Left lung (tissue), 10 donors: Measurements from ENCODE around the gene SRGAP2C. TPM values are rescaled to one million over a fixed set of nuclear protein-coding genes. Genes with fewer than 3 reads are reported as not detected.
"Not testable (repeated sequence)": the region's sequence is repeated elsewhere in the genome, so short reads cannot be mapped to it uniquely, and the experiment has no call there.

Experiments
- ATAC-seq: fragments of 200-7000 bp; cut with Tn5 transposase; one replicate; pipeline ENCODE4 v1.9.1; 2020; ENCODE audit warnings: moderate library complexity
- DNase-seq, 4 donors: peaks; one replicate each; pipeline ENCODE4 v3.0.0-alpha.2; 2013 to 2020
- H3K27ac ChIP-seq, 2 donors: fragments of 200-600 bp; sonication (generic) in 1 of 2; one replicate each; pipeline versions ENCODE4 v1.5.0 to v1.8.0; 2020 to 2021
- H3K27me3 ChIP-seq, 2 donors: fragments of 200-600 bp; sonication (generic) in 1 of 2; one replicate each; pipeline versions ENCODE4 v1.5.0 to v1.8.0; 2020 to 2021
- H3K36me3 ChIP-seq, 2 donors: fragments of 200-600 bp; sonication (generic) in 1 of 2; one replicate each; pipeline versions ENCODE4 v1.5.0 to v1.8.0; 2020 to 2021
- H3K4me1 ChIP-seq, 2 donors: fragments of 200-600 bp; one replicate each; pipeline ENCODE4 v1.8.0; 2021
- H3K4me3 ChIP-seq, 2 donors: fragments of 200-600 bp; sonication (generic) in 1 of 2; one replicate each; pipeline versions ENCODE4 v1.5.0 to v1.8.0; 2020 to 2021; ENCODE audit warnings: mild to moderate bottlenecking in 1 of 2
- H3K9me3 ChIP-seq, 2 donors: fragments of 200-600 bp; sonication (generic) in 1 of 2; one replicate each; pipeline versions ENCODE4 v1.5.0 to v1.8.0; 2020 to 2021
- intact Hi-C, 2 donors: fragments of 100-400 bp; cut with DNase I; formaldehyde crosslinking; loops; one replicate each; pipeline versions ENCODE4 v1.11.2 to v1.14.2; 2022
- polyA plus RNA-seq, 6 donors: library from polyadenylated mRNA; unstranded; fragments of 120-200 nt; gene quantifications; one replicate each; pipeline ENCODE4 v1.2.1, GENCODE V29; 2013; ENCODE audit not compliant: insufficient read length in 6 of 6
- total RNA-seq, 2 donors: library from RNA; stranded (reverse); fragmentation: NEBNext Ultra II Directional; extraction: Animal tissue kit (Norgen Biotek cat#: 25700); gene quantifications; one replicate each; pipeline ENCODE4 v1.2.1, GENCODE V29; 2021
- donor health status: DM: no; HTN: yes; CAD: no.
- donor health status: DM: no; HTN: no; CAD: no.

The SRGAP2C gene
- total and polyA plus RNA-seq, 8 donors = 13.9 to 28.1 (median 16.3) TPM

GRCh38 chr1:121346654-121347053 lies 161.9 kb downstream of the SRGAP2C start:
- H3K27me3 ChIP-seq, ATAC-seq, H3K27ac ChIP-seq, DNase-seq, H3K4me3 ChIP-seq, H3K4me1 ChIP-seq, intact Hi-C loops, H3K9me3 ChIP-seq, H3K36me3 ChIP-seq: not testable (repeated sequence)

- H3K27ac ChIP-seq, H3K4me1 ChIP-seq, DNase-seq, H3K4me3 ChIP-seq, intact Hi-C loops, H3K36me3 ChIP-seq, H3K9me3 ChIP-seq, ATAC-seq, H3K27me3 ChIP-seq: not testable (repeated sequence)
These were observed 162.7 kb downstream of the SRGAP2C start for GRCh38 chr1:121347476-121347875.

DNA sequence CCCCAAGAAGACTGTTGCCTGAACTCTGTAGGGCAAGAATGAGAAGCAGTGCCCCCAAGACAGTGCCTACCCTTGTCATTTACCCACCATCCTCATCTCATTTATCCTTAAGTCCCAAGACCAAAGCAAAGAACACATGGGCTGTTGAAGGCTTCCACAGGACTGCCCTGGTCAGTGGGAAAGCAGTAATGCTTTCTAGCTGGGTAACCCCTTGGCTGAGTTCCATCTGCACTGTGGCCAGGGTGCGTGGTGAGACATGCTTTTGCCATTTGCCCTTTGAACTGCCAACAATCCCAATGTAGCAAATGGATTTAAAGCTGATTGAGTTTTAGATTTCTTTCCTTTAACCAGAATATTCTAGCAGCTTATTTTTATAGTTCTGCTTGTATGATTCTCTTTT lies 163.3 kb downstream of the SRGAP2C start:
- H3K9me3 ChIP-seq, H3K4me3 ChIP-seq, DNase-seq, ATAC-seq, intact Hi-C loops, H3K36me3 ChIP-seq, H3K27me3 ChIP-seq, H3K4me1 ChIP-seq, H3K27ac ChIP-seq: not testable (repeated sequence)

- H3K4me1 ChIP-seq, H3K27ac ChIP-seq, H3K9me3 ChIP-seq, H3K27me3 ChIP-seq, intact Hi-C loops, ATAC-seq, H3K36me3 ChIP-seq, H3K4me3 ChIP-seq, DNase-seq: not testable (repeated sequence)
These were observed 164.7 kb downstream of the SRGAP2C start for GRCh38 chr1:121349332-121349967.

DNA sequence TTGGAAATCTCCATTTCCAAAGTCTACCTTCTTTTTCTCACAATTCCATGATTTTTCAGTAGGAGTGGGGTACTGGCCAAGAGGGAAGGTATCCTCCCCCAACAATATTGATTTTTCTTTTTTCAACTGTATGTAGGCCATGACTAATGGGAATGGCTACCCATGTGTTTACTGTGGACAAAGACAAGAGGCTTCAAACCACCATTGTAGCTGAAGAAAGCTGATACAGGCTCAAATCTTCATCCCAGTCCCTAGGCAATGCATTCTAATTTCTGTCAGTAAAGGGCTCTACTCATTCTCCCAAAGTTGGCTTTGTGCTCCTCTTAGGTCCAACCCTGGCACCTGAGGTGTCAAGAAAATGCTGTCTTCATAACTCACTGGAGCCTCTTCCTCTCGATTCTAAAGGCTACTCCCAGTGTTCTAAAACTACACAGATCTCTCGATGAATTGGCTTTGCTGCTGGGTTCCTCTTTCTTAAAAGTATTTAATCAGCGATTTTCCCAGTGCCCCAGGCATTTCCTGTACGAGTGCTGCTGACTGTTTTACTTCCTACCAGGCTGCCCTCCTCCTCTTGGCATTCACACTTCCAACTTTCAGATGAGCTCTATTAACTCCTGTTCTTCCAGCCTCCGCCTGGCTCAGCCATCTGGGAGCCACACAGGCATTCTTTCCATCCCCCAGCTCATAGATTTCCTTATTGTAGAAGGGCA lies 171.1 kb downstream of the SRGAP2C start:
- DNase-seq, H3K36me3 ChIP-seq, H3K27ac ChIP-seq, H3K27me3 ChIP-seq, intact Hi-C loops, H3K4me1 ChIP-seq, H3K4me3 ChIP-seq, H3K9me3 ChIP-seq: not testable (repeated sequence)
- peak; percentile 67 for ATAC-seq

- H3K27me3 ChIP-seq, intact Hi-C loops, H3K4me3 ChIP-seq, DNase-seq, H3K4me1 ChIP-seq, H3K9me3 ChIP-seq, H3K36me3 ChIP-seq, ATAC-seq, H3K27ac ChIP-seq: not testable (repeated sequence)
These were observed 172.0 kb downstream of the SRGAP2C start for GRCh38 chr1:121356819-121357218.

DNA sequence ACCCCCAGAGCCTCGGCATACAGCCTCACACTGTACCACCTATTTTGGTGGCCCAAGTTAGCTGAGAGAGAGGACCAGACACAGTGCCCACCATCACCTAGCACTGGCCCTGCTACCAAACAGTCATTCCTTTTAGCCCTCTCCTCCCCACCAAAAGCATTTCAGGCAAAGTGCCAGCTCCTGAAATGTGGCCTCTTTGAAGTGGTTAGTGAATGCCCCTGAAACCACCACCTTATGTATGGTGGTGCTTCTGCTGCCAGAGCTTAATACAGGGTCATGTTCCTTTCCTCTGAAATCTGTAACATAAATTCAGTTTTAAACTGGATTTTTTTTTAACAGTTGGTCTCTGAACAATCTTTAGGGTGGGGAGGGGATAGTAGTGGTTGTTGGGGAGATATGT lies 175.8 kb downstream of the SRGAP2C start:
- H3K27ac ChIP-seq, H3K4me1 ChIP-seq, H3K9me3 ChIP-seq, intact Hi-C loops, DNase-seq, H3K4me3 ChIP-seq, ATAC-seq, H3K27me3 ChIP-seq, H3K36me3 ChIP-seq: not testable (repeated sequence)

- H3K4me1 ChIP-seq, H3K27ac ChIP-seq, intact Hi-C loops, H3K27me3 ChIP-seq, H3K4me3 ChIP-seq, H3K9me3 ChIP-seq, DNase-seq, H3K36me3 ChIP-seq: not testable (repeated sequence)
- peak; percentile 80 for ATAC-seq
These were observed 176.9 kb downstream of the SRGAP2C start for GRCh38 chr1:121361451-121362233.

- H3K36me3 ChIP-seq, intact Hi-C loops, H3K4me3 ChIP-seq, H3K9me3 ChIP-seq, H3K27me3 ChIP-seq, H3K4me1 ChIP-seq: not testable (repeated sequence)
- peak overlapping the region in 1 of 2 donors; percentile 63 for H3K27ac ChIP-seq
- peak; percentile 79 for ATAC-seq
- DNase-seq = peak in 2 of 4 donors; percentile 44 to 80
These were observed 177.6 kb downstream of the SRGAP2C start for GRCh38 chr1:121362234-121362883.

DNA sequence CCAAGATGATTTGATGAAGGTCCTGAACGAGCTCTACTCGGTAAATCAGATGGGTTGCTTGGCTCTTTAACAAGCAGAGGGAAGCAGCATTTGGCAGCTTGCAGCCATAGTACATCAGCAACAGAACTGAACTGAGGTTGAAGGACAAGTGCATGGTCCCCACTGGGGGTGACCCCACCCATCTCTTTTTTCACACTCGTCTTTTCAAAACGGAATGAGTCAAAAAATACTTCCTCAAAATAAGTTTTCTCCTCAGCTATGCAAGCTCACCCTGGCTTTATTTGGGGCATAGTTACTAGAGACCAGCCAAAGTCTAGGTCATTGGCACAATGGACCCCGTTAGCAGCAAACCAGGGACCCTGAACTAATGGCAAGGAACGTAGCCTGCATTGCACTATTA lies 180.5 kb downstream of the SRGAP2C start:
- H3K9me3 ChIP-seq, H3K4me3 ChIP-seq, H3K36me3 ChIP-seq, H3K27ac ChIP-seq, H3K27me3 ChIP-seq, H3K4me1 ChIP-seq, intact Hi-C loops, DNase-seq, ATAC-seq: not testable (repeated sequence)

- ATAC-seq, H3K9me3 ChIP-seq, intact Hi-C loops: not testable (repeated sequence)
These were observed 180.9 kb downstream of the SRGAP2C start for GRCh38 chr1:121365723-121366122.

GRCh38 chr1:121366171-121366570 lies 181.4 kb downstream of the SRGAP2C start:
- ATAC-seq, intact Hi-C loops, H3K36me3 ChIP-seq, H3K27me3 ChIP-seq, H3K9me3 ChIP-seq, DNase-seq, H3K27ac ChIP-seq, H3K4me1 ChIP-seq, H3K4me3 ChIP-seq: not testable (repeated sequence)

More at GRCh38 chr1:121365723-121366122, 180.9 kb downstream of the SRGAP2C start:
- H3K4me1 ChIP-seq, H3K4me3 ChIP-seq, DNase-seq, H3K27ac ChIP-seq, H3K36me3 ChIP-seq, H3K27me3 ChIP-seq: not testable (repeated sequence)

DNA sequence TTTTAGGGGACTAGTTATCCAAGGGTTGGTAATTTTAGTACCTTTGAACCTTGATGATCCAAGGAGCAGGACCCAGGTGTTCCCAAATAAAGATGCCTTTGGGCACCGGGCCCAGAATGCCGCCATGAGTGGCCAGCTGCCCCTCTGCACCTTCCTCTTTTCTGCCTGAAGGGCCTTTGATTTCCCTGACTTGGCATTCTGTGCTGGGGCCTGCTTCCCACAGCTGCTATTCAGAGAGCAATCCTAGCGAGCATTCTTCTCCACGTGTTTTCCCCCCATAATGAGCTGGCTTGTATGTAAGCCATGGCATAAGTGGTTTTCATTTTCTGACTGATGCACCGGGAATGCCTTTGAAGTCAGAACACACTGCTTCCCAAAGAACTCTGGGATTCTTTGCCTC lies 184.1 kb downstream of the SRGAP2C start:
- H3K36me3 ChIP-seq, DNase-seq, H3K9me3 ChIP-seq, intact Hi-C loops, H3K4me3 ChIP-seq, H3K4me1 ChIP-seq, H3K27ac ChIP-seq, H3K27me3 ChIP-seq: not testable (repeated sequence)
- peak; percentile 65 for ATAC-seq
